Stimulated activated CD4-positive, alpha-beta T cell treated with anti-CD3 and anti-CD28 coated beads, Interleukin-2, amount 100 ng/mL, for 4 hours (primary cell): ENCODE results near the gene PHC2.

Experiments
- DNase-seq: peaks from one replicate; pipeline ENCODE4 v3.0.0-alpha.2; 2020; ENCODE audit warnings: low read depth

Gene PHC2

DNA sequence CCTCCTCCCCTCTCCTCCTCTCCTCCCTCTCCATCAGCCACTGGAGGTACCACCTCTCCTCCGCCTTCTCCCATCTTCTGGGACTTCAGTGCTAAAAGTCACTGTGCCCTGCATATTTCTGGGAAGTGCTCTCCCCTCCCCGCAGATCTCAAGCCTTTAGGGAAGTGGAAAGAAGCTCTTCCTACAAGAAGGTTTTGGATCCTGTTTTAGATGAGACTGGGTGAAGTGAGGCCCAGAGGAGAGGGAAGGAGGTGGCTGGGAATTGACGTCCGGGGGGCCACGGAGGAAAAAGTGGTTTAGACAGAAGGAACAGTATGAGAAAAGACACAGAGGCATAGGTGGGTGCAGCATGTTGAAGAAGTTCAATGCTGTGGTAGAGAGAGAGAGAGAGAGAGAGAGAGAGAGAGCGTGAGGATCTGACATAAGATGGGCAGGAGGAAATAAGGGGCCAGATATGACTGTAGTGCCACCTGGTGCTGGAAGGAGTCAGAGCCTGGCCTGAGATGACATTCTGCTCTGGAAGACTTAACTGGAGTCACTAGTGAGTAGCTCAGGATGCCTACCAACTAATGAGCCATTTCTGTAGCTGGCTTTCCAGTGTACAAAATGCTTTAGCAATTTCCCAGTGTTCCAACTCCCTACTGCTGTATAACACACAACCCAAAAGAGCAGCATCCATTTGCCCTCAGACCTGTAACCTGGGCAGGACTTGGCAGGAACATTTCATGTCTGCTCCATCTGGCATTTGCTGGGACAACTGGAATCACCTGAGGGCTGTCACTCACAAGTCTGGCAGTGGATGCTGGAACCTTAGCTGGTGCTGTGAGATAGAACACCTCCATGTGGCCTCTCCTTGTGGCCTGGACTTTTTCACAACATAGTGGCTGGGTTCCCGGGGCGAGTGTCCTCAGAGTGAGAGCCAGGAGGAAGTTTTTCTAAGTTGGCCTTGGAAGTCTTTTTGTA, 24.9 kb upstream of the PHC2 start:
- peak; percentile 12 for DNase-seq

DNA sequence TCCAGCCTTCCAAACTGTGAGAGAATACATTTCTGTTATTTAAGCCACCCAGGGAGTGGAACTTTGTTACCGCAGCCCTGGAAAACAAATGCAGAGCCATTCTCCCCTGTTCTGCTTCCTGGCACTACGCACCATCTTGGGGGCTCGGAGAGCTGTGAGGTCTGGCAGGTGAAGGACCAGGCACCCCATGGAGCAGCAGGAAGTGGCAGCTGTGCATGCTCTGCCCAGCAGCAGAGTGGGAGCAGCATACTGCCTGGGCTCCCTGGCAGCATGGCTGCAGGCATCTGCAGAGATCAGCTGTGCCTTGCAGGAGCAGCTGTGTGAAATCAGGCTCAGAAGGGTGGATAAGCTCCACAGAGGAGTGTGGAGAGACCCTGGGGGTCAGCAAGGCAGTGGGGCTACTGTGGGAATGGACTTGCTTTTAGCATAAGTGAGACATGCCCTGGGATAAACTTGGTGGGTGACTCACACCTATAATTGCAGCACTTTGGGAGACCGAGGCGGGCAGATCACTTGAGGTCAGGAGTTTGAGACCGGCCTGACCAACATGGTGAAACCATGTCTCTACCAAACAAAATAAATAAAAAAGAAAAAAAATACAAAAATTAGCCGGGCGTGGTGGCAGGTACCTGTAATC, 23.9 kb upstream of the PHC2 start:
- DNase-seq: no peak

DNA sequence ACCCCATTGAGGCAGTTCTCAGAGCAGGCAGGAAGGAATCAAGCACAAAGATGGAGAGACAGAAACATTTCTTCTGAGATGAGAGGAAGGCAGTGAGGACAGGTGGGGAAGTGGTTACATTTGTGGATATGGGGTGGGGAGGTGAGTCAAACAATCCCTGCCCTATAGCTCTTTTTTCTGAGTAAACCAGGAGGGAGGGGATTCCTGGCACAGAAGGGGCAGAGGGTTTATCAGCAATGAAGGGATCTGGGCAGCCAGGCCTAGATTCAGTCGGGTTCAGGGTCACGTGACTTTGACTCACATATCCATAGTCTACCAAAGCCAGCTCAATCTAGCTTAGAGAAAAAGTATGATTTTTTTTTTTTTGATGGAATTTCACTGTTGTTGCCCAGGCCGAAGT, 15.7 kb upstream of the PHC2 start:
- no peak for DNase-seq

DNA sequence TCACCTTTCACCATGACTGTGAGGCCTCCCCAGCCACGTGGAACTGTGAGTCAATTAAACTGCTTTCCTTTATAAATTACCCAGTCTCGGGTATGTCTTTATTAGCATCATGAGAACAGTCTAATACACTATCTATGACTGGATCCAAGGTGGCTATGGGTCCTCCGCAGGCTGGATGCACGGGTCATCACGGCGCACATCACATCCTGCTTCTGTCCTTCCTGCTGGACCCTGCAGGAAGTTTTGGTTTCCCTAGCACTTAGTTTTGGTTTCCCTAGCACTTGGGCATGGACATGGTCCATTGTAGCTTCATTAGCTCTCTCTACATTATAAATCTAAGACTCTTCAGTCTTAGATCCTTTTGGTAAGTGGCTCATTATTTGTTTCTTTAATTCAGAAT, 14.2 kb upstream of the PHC2 start:
- DNase-seq: no peak

DNA sequence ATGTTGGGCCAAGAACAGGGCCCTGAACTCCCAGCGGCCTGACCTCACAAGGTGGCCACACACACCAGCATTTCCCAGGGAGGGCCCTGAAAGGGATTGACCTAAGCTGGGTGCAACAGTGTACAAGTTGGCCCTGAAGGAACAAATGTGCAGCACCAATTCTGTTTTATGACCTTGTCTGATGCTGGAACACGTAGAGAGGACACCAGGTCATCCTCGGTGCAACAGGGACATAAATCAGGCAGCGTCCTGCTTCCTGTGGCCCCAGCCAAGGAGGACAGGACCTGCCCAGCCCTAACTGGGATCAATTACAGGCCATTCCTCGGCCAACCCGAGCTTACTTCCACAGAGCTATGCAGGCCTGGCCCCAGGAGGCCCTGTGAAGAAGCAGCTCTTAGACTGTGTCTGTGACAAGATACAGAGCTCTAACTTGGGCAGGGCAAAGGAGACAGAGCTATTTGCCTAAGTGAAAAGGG, 12.8 kb upstream of the PHC2 start:
- no peak for DNase-seq

DNA sequence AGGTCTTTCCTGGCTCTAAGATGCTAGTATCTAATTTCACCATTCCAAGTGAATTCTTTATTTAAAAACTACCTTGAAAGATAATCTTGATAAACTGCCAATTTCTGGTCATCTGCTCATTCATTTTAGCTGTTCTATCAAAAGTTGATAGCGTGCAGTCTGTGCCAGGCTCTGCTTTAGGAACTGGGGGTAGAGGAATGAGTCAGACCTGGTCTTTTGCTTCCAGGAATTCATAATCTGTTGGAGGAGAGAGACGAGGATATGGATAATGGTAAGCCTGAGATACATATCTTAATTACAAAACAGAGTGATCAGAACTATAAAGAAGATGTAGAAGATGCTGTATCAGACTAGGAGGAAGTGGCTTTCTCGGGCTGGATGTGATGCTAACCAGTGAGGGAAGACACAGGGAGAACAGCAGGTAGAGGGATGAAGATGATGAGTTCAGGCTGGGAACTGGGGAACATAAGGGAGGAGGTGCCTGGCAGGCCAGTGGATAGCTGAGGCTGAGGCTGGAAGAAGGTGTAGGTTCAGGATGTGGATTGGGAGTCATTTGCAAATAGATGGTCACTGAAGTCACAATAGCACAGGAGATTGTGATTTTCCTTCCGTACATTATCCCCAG, 12.3 kb upstream of the PHC2 start:
- no peak for DNase-seq

DNA sequence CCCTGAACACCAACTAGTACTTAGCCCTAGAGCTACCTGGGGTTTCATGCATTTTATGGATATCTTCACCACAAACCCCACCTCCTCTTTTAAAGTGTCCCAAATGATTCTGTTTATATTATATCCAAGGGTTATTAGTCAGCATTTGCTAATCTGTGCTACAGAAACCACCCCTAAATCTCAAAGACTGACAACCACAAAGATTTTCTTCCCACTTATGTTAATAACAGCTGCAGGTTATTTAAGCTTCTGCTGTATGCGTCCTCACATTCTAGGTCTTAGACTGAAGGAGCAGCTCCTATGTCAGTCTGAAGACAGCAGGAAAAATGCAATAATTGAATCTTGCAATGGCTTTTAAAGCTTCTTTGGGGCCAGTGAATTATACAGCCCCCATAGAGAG, 11.2 kb upstream of the PHC2 start:
- no peak for DNase-seq

DNA sequence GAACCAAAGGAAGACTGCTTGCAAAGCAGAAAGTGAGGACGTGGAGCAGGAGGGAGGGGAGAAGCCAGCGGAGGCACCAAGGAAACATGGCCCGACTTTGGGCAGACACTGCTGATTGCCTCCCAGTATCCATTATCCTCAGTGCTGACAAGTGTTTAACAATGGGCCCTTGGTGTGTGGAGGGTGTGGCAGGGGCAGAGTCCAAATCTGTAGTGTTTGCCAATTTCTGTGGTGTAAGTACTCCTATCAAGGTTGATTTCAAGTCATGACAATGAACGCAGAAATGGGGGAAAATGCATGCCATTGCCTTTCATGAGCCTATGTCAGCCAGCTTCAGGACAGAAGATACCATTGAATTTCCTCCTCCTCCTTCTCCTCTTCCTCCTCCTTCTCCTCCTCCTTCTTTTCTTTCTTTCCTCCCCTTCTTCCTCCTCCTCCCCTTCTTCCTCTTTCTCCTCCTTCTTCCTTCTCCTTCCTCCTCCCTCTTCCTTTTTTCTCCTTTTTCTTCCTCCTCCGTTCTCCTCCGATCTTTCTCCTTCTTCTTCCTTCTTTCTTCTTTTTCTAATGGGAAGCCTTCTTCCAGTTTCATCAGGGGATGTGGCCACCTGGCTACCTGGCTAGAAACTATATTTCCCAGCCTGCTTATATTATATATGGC, 10.3 kb upstream of the PHC2 start:
- DNase-seq: no peak

DNA sequence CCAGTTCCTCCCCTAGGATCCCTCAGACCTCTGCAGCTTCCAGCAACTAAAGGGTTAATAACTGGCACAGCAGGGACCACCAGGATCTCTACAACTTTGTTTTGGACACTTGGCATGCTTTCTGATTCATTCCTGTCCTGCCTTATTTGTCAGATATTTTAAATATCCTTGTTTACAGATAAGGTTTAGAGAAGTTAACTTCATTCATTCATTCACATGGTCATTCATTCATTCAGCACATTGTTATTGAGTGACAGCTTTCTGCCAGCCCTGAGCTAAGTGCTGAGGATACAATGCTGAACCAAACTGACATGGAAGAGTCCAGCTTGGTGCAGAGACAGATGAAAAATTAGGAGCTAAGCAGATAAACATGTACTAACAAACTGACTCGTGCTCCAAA, 8.8 kb upstream of the PHC2 start:
- DNase-seq: no peak

DNA sequence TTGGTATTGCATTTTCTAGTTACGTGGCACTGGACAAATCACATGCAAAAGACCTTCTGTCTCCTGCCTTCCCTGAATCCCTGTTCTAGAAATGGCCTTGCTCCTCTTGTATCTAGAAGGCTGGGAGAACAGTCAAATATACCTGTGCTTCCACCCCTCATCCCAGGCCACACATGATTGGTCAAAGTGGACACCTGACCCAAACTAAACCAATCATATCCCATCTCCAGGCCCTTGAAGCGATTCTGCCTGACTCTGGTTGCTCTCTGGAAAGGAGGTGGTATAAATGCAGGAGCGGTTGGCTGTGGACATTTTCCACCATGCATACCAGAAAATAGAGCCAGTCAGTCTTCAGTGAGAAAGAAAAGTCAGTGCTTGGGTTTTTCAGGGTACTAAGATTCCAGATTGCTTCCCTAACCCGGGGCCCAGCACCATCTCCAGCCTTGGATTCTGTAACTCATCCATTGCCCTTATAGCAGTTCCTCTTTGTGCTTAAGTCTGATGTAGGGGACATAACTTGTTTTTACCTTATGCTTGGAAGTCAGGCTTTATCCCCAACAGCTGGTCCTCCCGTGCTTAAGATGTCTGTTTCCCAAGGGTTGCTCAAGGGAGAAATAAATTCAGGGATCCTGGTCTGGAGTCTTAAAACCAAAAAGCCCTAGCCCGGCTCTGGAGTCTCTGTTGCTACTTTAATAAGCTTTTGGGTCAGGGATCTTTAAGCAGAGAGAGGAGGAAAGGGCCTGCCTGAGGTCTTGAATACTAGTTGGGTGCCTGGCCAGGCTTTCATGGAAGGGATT, 7.7 kb upstream of the PHC2 start:
- no peak for DNase-seq

DNA sequence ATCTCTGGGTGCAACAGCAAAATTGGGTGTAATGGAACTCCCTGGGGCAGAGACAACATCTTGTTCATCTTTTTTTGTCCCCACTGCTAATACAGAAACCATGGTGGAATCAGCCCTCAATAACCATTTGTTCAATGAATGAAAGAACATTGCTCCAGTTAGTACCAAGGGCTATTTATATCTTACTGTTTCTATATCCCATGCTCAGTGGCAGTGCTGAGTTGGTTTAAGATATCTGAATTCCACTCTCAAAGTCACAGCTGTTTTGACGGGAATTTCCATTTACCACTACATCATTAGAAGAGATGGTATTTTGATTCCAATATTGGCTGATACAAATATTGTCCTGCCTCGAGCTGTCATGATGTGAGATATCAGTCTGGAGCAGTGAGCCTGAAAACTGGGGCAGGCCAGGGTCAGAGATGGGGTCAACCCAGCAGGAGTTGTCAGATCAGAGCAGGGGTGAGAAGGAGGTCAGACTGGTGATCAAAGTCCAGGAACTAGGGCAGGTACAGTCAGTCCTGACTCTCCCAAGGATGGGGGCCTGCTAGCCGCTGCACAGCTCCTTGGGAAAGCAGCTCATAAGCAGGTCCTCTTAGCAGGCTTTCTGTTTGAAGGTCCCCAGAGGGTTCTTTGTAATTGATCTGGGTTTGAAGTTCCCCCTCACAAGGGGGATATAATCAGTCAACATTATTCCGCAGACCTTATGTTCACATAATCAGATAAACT, 5.8 kb upstream of the PHC2 start:
- no peak for DNase-seq

DNA sequence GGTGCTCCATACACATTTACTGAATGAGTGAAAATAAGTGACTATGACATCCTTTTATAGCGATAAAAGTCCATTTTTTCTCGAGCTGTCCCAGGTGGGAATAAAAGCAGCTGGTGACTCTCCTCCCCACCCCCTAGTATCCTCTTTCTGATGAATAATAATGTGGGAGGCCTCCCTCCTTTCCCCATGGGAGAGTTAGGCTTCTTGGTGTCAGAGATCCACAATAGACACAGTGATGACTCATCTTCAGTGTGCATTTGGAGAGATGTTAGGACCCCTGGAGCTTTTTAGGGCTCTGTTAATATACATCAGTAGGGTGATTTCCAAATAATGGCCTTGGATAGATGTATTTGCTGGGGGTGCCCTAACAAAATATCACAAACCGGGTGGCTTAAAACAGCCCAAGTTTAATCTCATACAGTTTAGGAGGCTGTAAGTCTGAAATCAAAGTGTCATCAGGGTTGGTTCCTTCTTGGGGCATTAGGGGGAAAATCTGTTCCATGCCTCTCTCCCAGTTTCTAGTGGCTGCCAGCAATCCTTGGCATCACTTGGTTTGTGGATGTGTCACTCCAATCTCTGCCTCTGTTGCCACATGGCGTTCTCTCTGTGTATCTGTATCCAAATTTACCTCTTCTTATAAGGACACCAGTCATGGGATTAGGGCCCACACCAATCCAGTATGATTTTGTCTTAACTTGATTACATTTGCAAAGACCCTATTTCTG, 4.4 kb upstream of the PHC2 start:
- no peak for DNase-seq

DNA sequence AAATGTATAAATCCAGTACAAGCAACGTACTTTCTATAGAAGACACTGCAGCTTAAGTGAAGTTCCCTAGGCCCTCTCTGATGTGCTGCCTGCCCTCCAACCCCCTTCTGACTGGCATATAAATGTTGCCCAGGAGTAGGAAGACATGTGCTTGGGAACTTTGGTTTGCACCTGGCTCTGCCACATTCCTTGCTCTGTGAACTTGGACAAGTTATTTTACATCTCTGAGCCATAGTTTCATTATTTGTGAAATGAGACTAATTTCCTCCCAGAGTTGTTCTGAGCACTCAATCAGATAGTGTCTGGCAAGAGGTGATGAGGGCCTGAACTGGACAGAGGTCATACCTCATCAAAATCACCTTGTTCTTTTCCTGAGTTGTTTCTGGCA, 3.5 kb upstream of the PHC2 start:
- no peak for DNase-seq

DNA sequence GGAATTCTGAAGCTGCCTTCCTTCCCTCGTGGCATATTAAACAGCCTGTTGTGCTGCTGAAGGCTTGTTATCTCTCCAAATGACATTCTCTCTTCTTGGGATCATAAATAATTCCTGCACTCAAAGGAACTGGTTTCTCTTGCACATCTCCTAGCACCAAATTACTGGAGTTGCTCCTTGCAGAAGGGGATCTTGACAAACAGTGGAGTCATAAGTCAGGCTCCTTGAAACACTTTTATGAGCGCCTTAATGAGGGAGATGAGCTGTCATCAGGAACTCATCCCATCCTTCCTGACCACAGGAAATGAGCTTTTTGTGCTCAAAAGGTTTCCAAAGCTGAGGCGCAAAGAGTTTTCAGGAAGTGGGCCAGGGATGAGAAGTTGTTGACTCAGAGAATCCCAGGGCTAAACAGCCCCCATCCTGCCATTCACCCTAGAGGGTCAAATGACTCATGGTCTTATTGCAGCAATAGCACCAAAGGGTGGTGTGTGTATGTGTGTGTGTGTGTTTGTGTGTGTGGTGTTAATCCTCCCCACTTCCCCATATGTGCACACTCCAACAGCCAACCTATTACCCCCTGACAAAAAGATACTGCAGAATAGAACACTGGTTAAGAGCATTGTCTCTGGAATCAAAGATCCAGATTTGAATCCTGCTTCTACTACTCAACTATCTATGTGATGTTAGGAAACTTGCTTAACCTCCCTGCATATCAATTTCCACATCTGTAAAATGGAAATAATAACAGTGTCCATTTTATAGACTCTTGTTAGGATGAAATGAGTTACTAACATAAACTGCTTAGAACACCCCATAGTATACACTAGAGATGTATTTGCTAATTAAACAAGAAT, 2.8 kb upstream of the PHC2 start:
- DNase-seq: no peak

DNA sequence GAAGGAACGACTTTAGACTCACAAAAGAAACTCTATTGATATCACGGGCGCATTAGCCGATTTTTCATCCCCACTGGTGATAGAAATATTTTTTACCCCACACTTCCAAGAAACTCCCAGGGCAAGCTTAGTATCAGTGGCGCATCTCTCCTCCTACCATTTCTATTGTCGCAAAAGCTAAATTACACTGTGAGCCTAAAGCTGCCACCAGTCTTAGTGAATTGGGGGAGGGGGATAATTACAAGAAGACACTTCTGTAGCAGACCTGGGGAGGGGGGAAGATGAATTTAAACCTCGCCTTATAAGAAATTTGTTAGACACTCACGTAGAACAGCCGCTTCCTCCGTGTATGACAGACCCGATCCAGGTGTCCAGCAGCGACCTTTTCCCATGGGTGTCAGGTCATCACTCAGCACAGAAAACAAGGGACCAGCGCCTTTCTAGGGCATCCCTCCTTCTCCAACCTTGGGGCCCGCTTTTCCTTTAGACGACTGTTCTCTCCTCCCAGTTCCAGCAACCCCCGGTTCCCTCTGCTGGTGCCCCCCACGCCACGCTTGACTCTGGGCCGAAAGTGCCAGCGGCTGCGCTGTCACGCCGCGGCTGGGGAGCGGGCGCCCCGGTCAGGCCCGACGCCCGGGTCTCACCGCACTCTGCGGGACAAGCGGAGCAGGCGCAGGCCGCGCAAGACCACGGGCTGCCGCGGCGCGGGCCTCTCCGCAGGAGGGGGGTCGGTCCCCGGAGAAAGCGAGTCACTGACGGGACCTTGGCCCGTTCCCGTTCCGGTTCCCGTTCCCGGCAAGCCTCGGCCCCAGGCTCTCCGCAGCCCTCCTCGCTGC, 821 bp downstream of the PHC2 start:
- DNase-seq: no peak

DNA sequence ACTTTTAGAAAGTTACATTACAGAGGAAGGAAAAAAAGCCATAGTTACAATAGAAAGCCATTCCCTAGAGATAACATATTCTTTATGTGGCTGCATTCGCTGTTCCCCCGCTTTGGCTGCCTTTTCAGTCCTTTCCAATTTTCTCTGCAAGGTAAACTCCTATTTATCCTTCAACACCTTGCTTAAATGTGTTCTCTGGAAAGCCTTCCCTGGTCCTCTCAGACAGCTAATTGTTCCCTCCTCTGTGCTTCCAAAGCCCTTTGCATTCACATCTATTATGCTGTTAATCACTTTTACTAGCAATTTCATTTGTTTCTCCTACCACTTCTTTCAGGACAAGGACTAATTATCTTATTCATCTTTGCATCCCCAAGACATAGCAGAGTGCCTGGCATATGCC, 1.6 kb downstream of the PHC2 start:
- DNase-seq: no peak

DNA sequence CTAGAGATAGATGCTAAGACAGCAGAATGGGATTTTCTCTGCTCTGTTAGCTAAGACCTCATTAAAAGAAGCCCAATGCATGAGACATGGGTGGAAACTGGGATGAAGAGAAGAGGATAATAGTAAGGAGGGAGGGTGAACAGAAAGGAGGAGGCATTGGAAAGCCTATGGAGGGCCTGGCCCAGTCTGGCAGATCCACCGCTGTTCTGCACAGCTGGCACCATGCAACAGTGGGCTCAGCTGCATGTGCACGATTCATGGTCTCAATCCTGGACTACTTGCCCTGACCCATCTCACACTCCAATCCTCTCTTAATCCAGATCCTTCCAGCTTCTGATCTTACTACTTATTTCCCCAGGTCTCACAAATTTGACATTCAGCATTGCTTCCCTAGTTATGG, 2.2 kb downstream of the PHC2 start:
- DNase-seq: no peak

DNA sequence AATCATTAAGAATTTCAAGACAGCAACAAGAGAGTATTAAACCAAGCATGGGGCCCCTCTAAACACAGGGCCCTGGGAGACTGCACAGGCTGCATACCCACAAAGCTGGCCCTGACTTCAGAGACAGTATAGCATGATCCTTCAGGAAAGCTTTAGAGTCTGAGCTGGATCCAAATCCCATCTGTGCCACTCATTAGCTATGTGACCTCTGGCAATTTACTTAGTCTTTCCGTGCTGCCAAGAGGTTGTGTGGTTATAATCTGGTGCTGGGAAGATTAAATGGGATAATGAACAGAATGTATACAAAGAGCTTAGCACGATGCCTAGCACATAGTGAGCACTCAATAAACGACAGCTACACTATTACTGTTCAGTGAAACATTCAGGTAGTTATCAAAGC, 4.0 kb downstream of the PHC2 start:
- DNase-seq: no peak
